ENCODE results near the gene CXCL14.
"Not testable (repeated sequence)": the region's sequence is repeated elsewhere in the genome, so short reads cannot be mapped to it uniquely, and the experiment has no call there.

Gene CXCL14

GRCh38 chr5:135541807-135542502, 36.8 kb downstream of the CXCL14 start:
- DNase-seq = no peak

- no peak for DNase-seq
These were observed 39.3 kb downstream of the CXCL14 start for GRCh38 chr5:135539430-135540005.

- no peak for DNase-seq
These were observed 40.5 kb downstream of the CXCL14 start for GRCh38 chr5:135538261-135538660.

GRCh38 chr5:135537745-135538144, 41.0 kb downstream of the CXCL14 start:
- DNase-seq = no peak

GRCh38 chr5:135537271-135537670, 41.5 kb downstream of the CXCL14 start:
- DNase-seq = no peak

GRCh38 chr5:135535820-135536801, 42.7 kb downstream of the CXCL14 start, which contains the start of gene NEUROG1:
Gene NEUROG1, minus strand, starts transcription at chr5:135535964. Its CDS starts 274 bp downstream, at chr5:135535690.
- no peak for DNase-seq

GRCh38 chr5:135535420-135535819, 43.4 kb downstream of the CXCL14 start:
- DNase-seq = no peak

GRCh38 chr5:135534609-135535419, 44.0 kb downstream of the CXCL14 start:
- no peak for DNase-seq

GRCh38 chr5:135533794-135534193, 45.0 kb downstream of the CXCL14 start:
- no peak for DNase-seq

- DNase-seq = no peak
These were observed 45.5 kb downstream of the CXCL14 start for GRCh38 chr5:135533334-135533733.

- not testable (repeated sequence) for DNase-seq
These were observed 49.2 kb downstream of the CXCL14 start for GRCh38 chr5:135529576-135529975.

- DNase-seq = no peak
These were observed 51.9 kb downstream of the CXCL14 start for GRCh38 chr5:135526924-135527323.

- DNase-seq = no peak
These were observed 56.8 kb downstream of the CXCL14 start for GRCh38 chr5:135521964-135522363.
